ENCODE measurements around the gene WDR82.
"Not testable (repeated sequence)": the region's sequence is repeated elsewhere in the genome, so short reads cannot be mapped to it uniquely, and the experiment has no call there.

WDR82 gene

GRCh38 chr3:52277071-52277964, 1.1 kb downstream of the WDR82 start:
- peaks cover 11% of the 10 kb centered on the region for H3K36me3 ChIP-seq (ENCODE audit: control insufficient read depth, insufficient read depth, low read length)
- peak overlapping the region; percentile 99 for H3K4me3 ChIP-seq (ENCODE audit: low read length)
- peak overlapping the region; percentile 100 for H3K27ac ChIP-seq (ENCODE audit: low read depth, low read length)
- no peaks in the 10 kb centered on the region for H3K27me3 ChIP-seq (ENCODE audit: control insufficient read depth, insufficient read depth, low read length)
- H3K4me1 ChIP-seq (ENCODE audit: control insufficient read depth, insufficient read depth, low read length) = peaks cover 21% of the 10 kb centered on the region
- H3K9ac ChIP-seq (ENCODE audit: low read length) = peak overlapping the region; percentile 98

GRCh38 chr3:52274781-52275180, 3.7 kb downstream of the WDR82 start:
- H3K36me3 ChIP-seq (ENCODE audit: control insufficient read depth, insufficient read depth, low read length) = peaks cover 11% of the 10 kb centered on the region
- H3K4me3 ChIP-seq (ENCODE audit: low read length); H3K27me3 ChIP-seq (ENCODE audit: control insufficient read depth, insufficient read depth, low read length); H3K9ac ChIP-seq (ENCODE audit: low read length): not testable (repeated sequence)
- H3K27ac ChIP-seq (ENCODE audit: low read depth, low read length) = peak overlapping the region; percentile 58
- H3K4me1 ChIP-seq (ENCODE audit: control insufficient read depth, insufficient read depth, low read length) = peaks cover 24% of the 10 kb centered on the region

- Histone ChIP-seq H3K27me3 (ENCODE audit: control insufficient read depth, insufficient read depth, low read length) (no peaks in the 10 kb centered on the region), H3K27ac (ENCODE audit: low read depth, low read length) (no peak overlapping the region), H3K36me3 (ENCODE audit: control insufficient read depth, insufficient read depth, low read length) (peaks cover 18% of the 10 kb centered on the region), H3K4me3 (ENCODE audit: low read length) (no peak overlapping the region), H3K4me1 (ENCODE audit: control insufficient read depth, insufficient read depth, low read length) (peaks cover 18% of the 10 kb centered on the region), H3K9ac (ENCODE audit: low read length) (no peak overlapping the region)
These were observed 5.6 kb downstream of the WDR82 start for GRCh38 chr3:52272831-52273230.

- Histone ChIP-seq H3K4me1 (ENCODE audit: control insufficient read depth, insufficient read depth, low read length) (peaks cover 18% of the 10 kb centered on the region), H3K36me3 (ENCODE audit: control insufficient read depth, insufficient read depth, low read length) (peaks cover 21% of the 10 kb centered on the region)
- not testable (repeated sequence) for H3K27me3 ChIP-seq (ENCODE audit: control insufficient read depth, insufficient read depth, low read length); H3K4me3 ChIP-seq (ENCODE audit: low read length); H3K9ac ChIP-seq (ENCODE audit: low read length); H3K27ac ChIP-seq (ENCODE audit: low read depth, low read length)
These were observed 6.3 kb downstream of the WDR82 start for GRCh38 chr3:52272172-52272571.

GRCh38 chr3:52270252-52270754, 8.1 kb downstream of the WDR82 start:
- Histone ChIP-seq H3K27ac (ENCODE audit: low read depth, low read length) (no peak overlapping the region), H3K27me3 (ENCODE audit: control insufficient read depth, insufficient read depth, low read length) (no peaks in the 10 kb centered on the region), H3K4me3 (ENCODE audit: low read length) (no peak overlapping the region), H3K4me1 (ENCODE audit: control insufficient read depth, insufficient read depth, low read length) (peaks cover 5% of the 10 kb centered on the region), H3K9ac (ENCODE audit: low read length) (no peak overlapping the region), H3K36me3 (ENCODE audit: control insufficient read depth, insufficient read depth, low read length) (peaks cover 24% of the 10 kb centered on the region)

DNA sequence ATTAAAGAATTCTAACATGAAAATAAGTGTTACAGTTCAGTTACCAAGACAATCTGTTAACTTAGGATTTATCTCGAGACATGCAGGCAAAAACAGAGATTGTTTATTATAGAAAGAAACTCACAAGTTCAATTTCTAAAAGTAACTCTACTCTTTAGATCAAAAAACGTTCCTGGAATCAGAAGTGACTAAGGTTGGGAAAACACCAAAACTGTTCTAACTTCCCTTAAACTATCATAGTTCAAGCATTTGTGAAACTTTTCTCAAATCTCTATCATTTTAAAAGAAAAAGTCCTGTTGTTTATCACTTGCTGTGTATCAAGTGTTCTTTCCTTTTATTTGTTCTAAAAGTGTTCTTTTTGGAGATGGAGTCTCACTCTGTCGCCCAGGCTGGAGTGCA, 8.7 kb downstream of the WDR82 start:
- H3K4me3 ChIP-seq (ENCODE audit: low read length) = no peak overlapping the region
- H3K9ac ChIP-seq (ENCODE audit: low read length) = no peak overlapping the region
- peaks cover 24% of the 10 kb centered on the region for H3K36me3 ChIP-seq (ENCODE audit: control insufficient read depth, insufficient read depth, low read length)

DNA sequence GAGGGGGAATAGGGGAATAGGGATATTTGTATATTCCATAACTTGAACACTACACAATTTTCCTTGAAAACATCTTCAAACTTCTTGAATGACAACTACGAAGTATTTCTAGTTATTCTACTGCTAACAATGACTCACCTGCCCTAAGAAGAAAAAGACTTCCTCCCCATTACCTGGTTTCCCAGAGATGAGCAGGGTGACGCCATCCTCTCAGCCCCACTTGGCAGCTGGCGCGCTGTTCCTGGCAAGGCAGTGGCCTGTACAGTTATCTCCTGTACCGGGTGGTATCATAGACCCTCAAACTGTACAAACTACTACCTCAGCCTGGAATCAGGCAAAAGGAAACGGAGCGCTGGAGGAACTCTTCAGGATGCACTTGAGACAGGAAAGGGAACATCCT, 10.4 kb downstream of the WDR82 start:
- Histone ChIP-seq H3K27me3 (ENCODE audit: control insufficient read depth, insufficient read depth, low read length) (no peaks in the 10 kb centered on the region), H3K4me3 (ENCODE audit: low read length) (no peak overlapping the region), H3K27ac (ENCODE audit: low read depth, low read length) (no peak overlapping the region), H3K4me1 (ENCODE audit: control insufficient read depth, insufficient read depth, low read length) (peaks cover 3% of the 10 kb centered on the region), H3K36me3 (ENCODE audit: control insufficient read depth, insufficient read depth, low read length) (peaks cover 32% of the 10 kb centered on the region), H3K9ac (ENCODE audit: low read length) (no peak overlapping the region)

More for the DNA sequence above, 8.7 kb downstream of the WDR82 start:
- no peak overlapping the region for H3K27ac ChIP-seq (ENCODE audit: low read depth, low read length)
- no peaks in the 10 kb centered on the region for H3K27me3 ChIP-seq (ENCODE audit: control insufficient read depth, insufficient read depth, low read length)
- peaks cover 3% of the 10 kb centered on the region for H3K4me1 ChIP-seq (ENCODE audit: control insufficient read depth, insufficient read depth, low read length)

- H3K36me3 ChIP-seq (ENCODE audit: control insufficient read depth, insufficient read depth, low read length) = peaks cover 34% of the 10 kb centered on the region
These were observed 13.1 kb downstream of the WDR82 start for GRCh38 chr3:52265387-52265786.

DNA sequence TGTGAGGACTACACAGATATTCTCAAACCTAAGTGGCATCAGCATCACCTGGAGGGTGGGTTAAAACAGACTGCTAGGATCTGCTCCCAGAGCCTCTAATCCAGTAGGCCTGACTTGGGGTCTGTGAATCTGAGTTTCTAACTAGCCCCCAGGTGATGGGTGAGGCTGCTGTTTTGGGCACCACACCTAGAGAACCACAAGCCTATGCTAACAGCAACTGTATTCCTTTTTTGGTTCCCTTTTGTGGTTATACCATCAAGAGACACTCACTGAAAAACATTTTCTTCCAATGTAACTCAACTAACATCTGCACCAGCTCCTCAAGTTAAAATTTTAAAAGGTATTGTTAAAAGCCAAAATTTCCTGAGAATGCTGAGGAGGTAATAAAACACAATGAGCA, 16.0 kb downstream of the WDR82 start:
- H3K27ac ChIP-seq (ENCODE audit: low read depth, low read length) = no peak overlapping the region
- H3K9ac ChIP-seq (ENCODE audit: low read length) = no peak overlapping the region
- H3K4me3 ChIP-seq (ENCODE audit: low read length) = no peak overlapping the region
- no peaks in the 10 kb centered on the region for H3K4me1 ChIP-seq (ENCODE audit: control insufficient read depth, insufficient read depth, low read length)
- no peaks in the 10 kb centered on the region for H3K27me3 ChIP-seq (ENCODE audit: control insufficient read depth, insufficient read depth, low read length)
- peaks cover 44% of the 10 kb centered on the region for H3K36me3 ChIP-seq (ENCODE audit: control insufficient read depth, insufficient read depth, low read length)

More at GRCh38 chr3:52265387-52265786, 13.1 kb downstream of the WDR82 start:
- no peak overlapping the region for H3K9ac ChIP-seq (ENCODE audit: low read length)
- H3K4me3 ChIP-seq (ENCODE audit: low read length) = no peak overlapping the region
- no peaks in the 10 kb centered on the region for H3K4me1 ChIP-seq (ENCODE audit: control insufficient read depth, insufficient read depth, low read length)
- H3K27me3 ChIP-seq (ENCODE audit: control insufficient read depth, insufficient read depth, low read length) = no peaks in the 10 kb centered on the region
- H3K27ac ChIP-seq (ENCODE audit: low read depth, low read length) = no peak overlapping the region

DNA sequence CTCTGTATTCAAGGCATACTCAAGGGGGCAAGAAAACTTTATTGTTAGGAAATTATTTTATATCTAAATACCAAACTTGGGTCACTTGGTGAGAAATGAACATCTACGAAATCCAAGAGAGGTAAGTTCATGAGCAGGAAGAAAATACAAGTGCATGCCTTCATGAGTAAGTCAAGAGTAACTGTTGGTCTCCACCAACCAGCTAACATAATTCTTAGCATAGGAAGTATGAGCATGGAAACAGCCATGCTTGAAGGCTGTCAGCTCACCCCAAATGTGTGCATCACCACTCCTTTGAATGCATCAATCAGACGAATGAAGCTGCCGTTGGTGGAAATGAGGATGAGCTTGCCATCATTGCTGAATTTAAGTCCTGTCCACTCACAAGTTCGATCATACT, 19.0 kb downstream of the WDR82 start:
- Histone ChIP-seq H3K36me3 (ENCODE audit: control insufficient read depth, insufficient read depth, low read length) (peaks cover 53% of the 10 kb centered on the region), H3K4me1 (ENCODE audit: control insufficient read depth, insufficient read depth, low read length) (no peaks in the 10 kb centered on the region), H3K9ac (ENCODE audit: low read length) (no peak overlapping the region), H3K27ac (ENCODE audit: low read depth, low read length) (no peak overlapping the region), H3K27me3 (ENCODE audit: control insufficient read depth, insufficient read depth, low read length) (no peaks in the 10 kb centered on the region), H3K4me3 (ENCODE audit: low read length) (no peak overlapping the region)

GRCh38 chr3:52259035-52259434, 19.4 kb downstream of the WDR82 start:
- H3K36me3 ChIP-seq (ENCODE audit: control insufficient read depth, insufficient read depth, low read length) = peaks cover 53% of the 10 kb centered on the region
- no peaks in the 10 kb centered on the region for H3K27me3 ChIP-seq (ENCODE audit: control insufficient read depth, insufficient read depth, low read length)
- no peaks in the 10 kb centered on the region for H3K4me1 ChIP-seq (ENCODE audit: control insufficient read depth, insufficient read depth, low read length)
- no peak overlapping the region for H3K4me3 ChIP-seq (ENCODE audit: low read length)
- H3K27ac ChIP-seq (ENCODE audit: low read depth, low read length) = no peak overlapping the region
- no peak overlapping the region for H3K9ac ChIP-seq (ENCODE audit: low read length)

GRCh38 chr3:52257911-52258310, 20.5 kb downstream of the WDR82 start:
- Histone ChIP-seq H3K36me3 (ENCODE audit: control insufficient read depth, insufficient read depth, low read length) (peaks cover 44% of the 10 kb centered on the region), H3K27me3 (ENCODE audit: control insufficient read depth, insufficient read depth, low read length) (no peaks in the 10 kb centered on the region), H3K4me3 (ENCODE audit: low read length) (no peak overlapping the region), H3K27ac (ENCODE audit: low read depth, low read length) (no peak overlapping the region), H3K4me1 (ENCODE audit: control insufficient read depth, insufficient read depth, low read length) (no peaks in the 10 kb centered on the region), H3K9ac (ENCODE audit: low read length) (no peak overlapping the region)

DNA sequence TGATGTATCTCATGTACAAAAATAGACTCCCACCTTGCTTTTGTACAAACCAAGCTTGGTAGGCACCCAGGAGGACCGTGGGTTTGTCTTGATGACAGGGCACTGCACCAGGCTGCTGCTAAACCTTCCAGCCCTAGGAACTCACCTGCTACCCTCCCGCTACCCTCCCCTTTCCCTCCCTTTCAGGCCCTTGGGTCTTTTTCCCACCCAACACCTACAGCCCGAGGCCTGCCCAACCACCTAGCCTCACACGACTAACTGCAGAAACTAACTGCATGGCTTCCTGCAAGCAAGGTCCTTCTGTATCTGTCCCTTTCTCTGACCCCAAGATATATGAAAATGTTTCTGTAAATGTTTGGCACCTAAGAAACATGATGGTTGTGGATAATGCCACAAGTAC, 21.8 kb downstream of the WDR82 start:
- no peak overlapping the region for H3K4me3 ChIP-seq (ENCODE audit: low read length)
- peaks cover 39% of the 10 kb centered on the region for H3K36me3 ChIP-seq (ENCODE audit: control insufficient read depth, insufficient read depth, low read length)
- H3K27me3 ChIP-seq (ENCODE audit: control insufficient read depth, insufficient read depth, low read length) = no peaks in the 10 kb centered on the region
- no peaks in the 10 kb centered on the region for H3K4me1 ChIP-seq (ENCODE audit: control insufficient read depth, insufficient read depth, low read length)
- H3K9ac ChIP-seq (ENCODE audit: low read length) = no peak overlapping the region
- no peak overlapping the region for H3K27ac ChIP-seq (ENCODE audit: low read depth, low read length)
